Neural cell (in vitro differentiated cells): ENCODE results near the gene CXCL13. TPM values are rescaled to one million over a fixed set of nuclear protein-coding genes. Genes with fewer than 3 reads are reported as not detected.

Experiments used
- H2AFZ ChIP-seq: fragments of 200-600, 300-800 bp; sonication (generic), shearing (Covaris generic); 2 replicates; pipeline ENCODE4 v1.6.0; 2014; ENCODE audit warnings: low read depth, mild to moderate bottlenecking, antibody characterized with exemption, low read length, moderate library complexity
- H3F3A ChIP-seq: fragments of 200-600 bp; shearing (Covaris generic); 2 replicates; pipeline ENCODE4 v1.6.1; 2016; ENCODE audit warnings: mild to moderate bottlenecking, moderate library complexity, mixed read lengths, antibody characterized with exemption, low read length; ENCODE audit not compliant: insufficient read depth, poor library complexity, severe bottlenecking
- H3K27ac ChIP-seq: fragments of 200-600, 300-800 bp; sonication (generic), shearing (Covaris generic); 2 replicates; pipeline ENCODE4 v1.5.1; 2014; ENCODE audit warnings: mild to moderate bottlenecking, low read length, moderate library complexity
- H3K27me3 ChIP-seq: fragments of 300-800, 200-600 bp; sonication (generic), shearing (Covaris generic); 2 replicates; pipeline ENCODE4 v1.6.0; 2014; ENCODE audit warnings: mild to moderate bottlenecking, low read depth, low read length, moderate library complexity; ENCODE audit not compliant: insufficient read depth
- H3K36me3 ChIP-seq: fragments of 300-800, 200-600 bp; sonication (generic), shearing (Covaris generic); 2 replicates; pipeline ENCODE4 v1.5.1; 2014; ENCODE audit warnings: mild to moderate bottlenecking, antibody characterized with exemption, low read length, moderate library complexity; ENCODE audit not compliant: insufficient read depth
- H3K4me2 ChIP-seq: fragments of 300-800, 200-600 bp; sonication (generic), shearing (Covaris generic); 2 replicates; pipeline ENCODE4 v1.6.0; 2014; ENCODE audit warnings: mild to moderate bottlenecking, low read length
- H3K4me3 ChIP-seq: fragments of 300-800, 200-600 bp; sonication (generic), shearing (Covaris generic); 2 replicates; pipeline ENCODE4 v1.5.1; 2014; ENCODE audit warnings: mild to moderate bottlenecking, low read length, moderate library complexity
- H3K79me2 ChIP-seq: fragments of 200-600 bp; shearing (Covaris generic); replicated peaks from 2 replicates; pipeline ENCODE4 v1.6.0; 2014; ENCODE audit warnings: mild to moderate bottlenecking, low read length, moderate library complexity; ENCODE audit not compliant: insufficient read depth
- H3K9ac ChIP-seq: fragments of 300-800, 200-600 bp; sonication (generic), shearing (Covaris generic); 2 replicates; pipeline ENCODE4 v1.6.1; 2016; ENCODE audit warnings: mild to moderate bottlenecking, low read length, mixed read lengths
- H3K9me2 ChIP-seq: fragments of 200-600 bp; shearing (Covaris generic); 2 replicates; pipeline ENCODE4 v1.6.1; 2016; ENCODE audit warnings: mild to moderate bottlenecking, low read length, mixed read lengths; ENCODE audit not compliant: insufficient read depth
- H3K9me3 ChIP-seq: fragments of 200-600, 300-800 bp; sonication (generic), shearing (Covaris generic); 2 replicates; pipeline ENCODE4 v1.6.1; 2016; ENCODE audit warnings: mild to moderate bottlenecking, mixed run types, low read length, moderate library complexity, mixed read lengths
- H4K20me1 ChIP-seq: fragments of 200-600 bp; shearing (Covaris generic); 2 replicates; pipeline ENCODE4 v1.6.1; 2016; ENCODE audit warnings: mild to moderate bottlenecking, mixed run types; ENCODE audit not compliant: insufficient read depth
- CTCF ChIP-seq: fragments of 450-650 bp; IDR thresholded peaks from 2 replicates; pipeline ENCODE4 v1.5.1; 2014; ENCODE audit warnings: antibody characterized with exemption, mild to moderate bottlenecking, moderate library complexity; ENCODE audit not compliant: poor library complexity, severe bottlenecking
- EP300 ChIP-seq: fragments of 450-650 bp; conservative IDR thresholded peaks from 2 replicates; pipeline ENCODE4 v1.6.1; 2014; ENCODE audit warnings: antibody characterized with exemption, mild to moderate bottlenecking, moderate library complexity; ENCODE audit not compliant: poor library complexity, severe bottlenecking
- EZH2 ChIP-seq: fragments of 200-600, 300-800 bp; shearing (Covaris generic), sonication (generic); IDR thresholded peaks from 2 replicates; pipeline ENCODE4 v1.6.1; 2014; ENCODE audit warnings: antibody characterized with exemption, low read length, borderline replicate concordance, mild to moderate bottlenecking; ENCODE audit not compliant: insufficient read depth, poor library complexity, severe bottlenecking
- MXI1 ChIP-seq: fragments of 450-650 bp; conservative IDR thresholded peaks from 2 replicates; pipeline ENCODE4 v1.6.1; 2014; ENCODE audit warnings: antibody characterized with exemption, mild to moderate bottlenecking; ENCODE audit not compliant: poor library complexity, severe bottlenecking
- REST ChIP-seq: IDR thresholded peaks from 2 replicates; pipeline ENCODE4 v1.6.1; 2012; ENCODE audit warnings: borderline replicate concordance
- SMC3 ChIP-seq: fragments of 450-650 bp; conservative IDR thresholded peaks from 2 replicates; pipeline ENCODE4 v1.6.1; 2014; ENCODE audit warnings: antibody characterized with exemption, mild to moderate bottlenecking, moderate library complexity; ENCODE audit not compliant: poor library complexity
- TAF1 ChIP-seq: IDR thresholded peaks from 2 replicates; pipeline ENCODE4 v1.6.1; 2012; ENCODE audit warnings: low read depth
- polyA plus RNA-seq: library from polyadenylated mRNA; depleted of rRNA; stranded (reverse); fragments of >200 nt; gene quantifications from 2 replicates; pipeline ENCODE4 v1.2.3, GENCODE V29; 2014

CXCL13 gene
- polyA plus RNA-seq, 1 donor from 2014 or later: not detected

- Histone ChIP-seq H3K27me3 (no peaks in the 10 kb centered on the region), H3K79me2 (no peaks in the 10 kb centered on the region), H2AFZ (no peak overlapping the region), H3K9ac (no peak overlapping the region), H3K27ac (no peak overlapping the region), H3K4me3 (no peak overlapping the region), H3F3A (no peaks in the 10 kb centered on the region), H3K9me3 (no peaks in the 10 kb centered on the region), H3K36me3 (no peaks in the 10 kb centered on the region), H3K9me2 (no peaks in the 10 kb centered on the region), H3K4me2 (no peak overlapping the region), H4K20me1 (no peaks in the 10 kb centered on the region)
- TF ChIP-seq REST: no peak
- no peak for TF ChIP-seq SMC3
- no peak for TF ChIP-seq MXI1
- TF ChIP-seq EZH2: no peak
- TF ChIP-seq EP300: no peak
- no peak for TF ChIP-seq CTCF
- no peak for TF ChIP-seq TAF1
Measured at GRCh38 chr4:77582711-77583110, 22.9 kb upstream of the CXCL13 start.

GRCh38 chr4:77586951-77587383 is 18.7 kb upstream of the CXCL13 start:
- no peaks in the 10 kb centered on the region for H3K9me2 ChIP-seq
- H3K36me3 ChIP-seq: no peaks in the 10 kb centered on the region
- H3K4me3 ChIP-seq: no peak overlapping the region
- no peaks in the 10 kb centered on the region for H3K9me3 ChIP-seq
- no peaks in the 10 kb centered on the region for H3F3A ChIP-seq
- no peak overlapping the region for H3K4me2 ChIP-seq
- TF ChIP-seq CTCF: no peak
- no peak for TF ChIP-seq REST
- no peak overlapping the region for H3K9ac ChIP-seq
- H4K20me1 ChIP-seq: no peaks in the 10 kb centered on the region
- H2AFZ ChIP-seq: no peak overlapping the region
- H3K27me3 ChIP-seq: no peaks in the 10 kb centered on the region
- H3K79me2 ChIP-seq: no peaks in the 10 kb centered on the region
- no peak overlapping the region for H3K27ac ChIP-seq
